Fibroblast of skin of left quadriceps (primary cell): Measurements from ENCODE around the gene CDX1.

ENCODE experiments used
- DNase-seq, 2 experiments: peaks; one replicate each; pipeline ENCODE4 v3.0.0-alpha.2; 2013; ENCODE audit warnings: low read depth in 2 of 2

CDX1 gene

DNA sequence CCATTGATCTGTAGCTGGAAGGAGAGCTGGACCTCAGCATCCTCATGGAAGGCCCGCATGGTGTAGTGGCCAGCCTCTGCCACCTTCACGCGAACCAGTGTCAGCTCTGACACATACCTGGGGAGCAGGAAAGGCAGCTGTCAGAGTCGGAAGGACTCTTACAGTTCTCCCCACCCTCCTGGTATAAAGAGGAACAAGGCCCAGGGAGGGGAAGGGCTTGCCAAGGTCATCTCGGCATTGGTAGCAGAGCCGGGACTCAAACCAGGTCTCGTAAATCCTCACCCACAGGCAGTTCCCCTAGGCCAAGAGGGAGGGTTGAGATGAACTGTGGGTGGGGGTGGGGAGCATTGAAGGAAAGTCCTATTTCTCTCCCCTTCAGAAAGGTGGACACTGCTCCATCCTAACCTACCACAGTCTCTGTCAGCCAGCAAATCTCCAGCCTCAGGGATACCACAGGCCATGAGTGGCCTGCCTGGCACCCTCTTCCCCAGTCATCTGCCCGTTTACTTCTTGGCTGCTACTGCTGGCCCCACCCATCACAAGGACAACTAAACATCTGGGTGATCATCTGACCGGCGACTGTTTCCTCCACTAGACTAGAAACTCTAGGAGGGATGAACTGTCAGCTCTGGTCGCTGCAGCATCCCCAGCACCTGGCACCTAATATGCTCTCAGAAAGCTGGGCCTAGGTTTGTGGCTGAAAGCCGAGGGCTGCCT, 34.4 kb upstream of the CDX1 start:
- no peak for DNase-seq

- no peak for DNase-seq
Observed at GRCh38 chr5:150132740-150133139, 33.8 kb upstream of the CDX1 start.

DNA sequence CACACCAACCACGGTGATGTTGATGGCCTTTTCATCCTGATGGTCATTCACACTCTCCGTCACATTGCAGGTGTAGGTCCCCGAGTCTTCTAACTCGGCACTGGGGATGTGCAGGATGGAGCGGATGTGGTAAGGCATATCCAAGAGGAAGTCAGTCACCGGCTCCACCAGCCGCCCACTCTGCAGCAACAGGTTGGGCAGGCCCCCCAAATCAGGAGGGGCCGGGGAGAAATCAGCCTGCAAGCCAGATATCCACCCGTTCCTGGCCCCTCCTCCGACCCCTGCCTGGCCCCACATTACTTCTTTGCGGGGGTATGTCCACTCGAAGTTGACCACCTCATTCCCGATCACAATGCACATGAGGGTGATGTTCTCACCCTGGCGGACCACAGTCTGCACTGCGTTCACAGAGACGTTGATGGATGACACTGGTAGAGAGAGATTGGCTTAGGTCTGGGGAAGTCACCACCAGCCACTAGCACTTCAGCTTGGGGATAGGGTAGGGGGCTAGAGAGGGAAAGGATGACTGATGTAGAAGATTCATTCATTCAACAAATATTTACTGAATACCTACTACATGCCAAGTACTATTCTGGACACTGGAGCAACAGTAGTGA, 32.9 kb upstream of the CDX1 start:
- DNase-seq = no peak

DNA sequence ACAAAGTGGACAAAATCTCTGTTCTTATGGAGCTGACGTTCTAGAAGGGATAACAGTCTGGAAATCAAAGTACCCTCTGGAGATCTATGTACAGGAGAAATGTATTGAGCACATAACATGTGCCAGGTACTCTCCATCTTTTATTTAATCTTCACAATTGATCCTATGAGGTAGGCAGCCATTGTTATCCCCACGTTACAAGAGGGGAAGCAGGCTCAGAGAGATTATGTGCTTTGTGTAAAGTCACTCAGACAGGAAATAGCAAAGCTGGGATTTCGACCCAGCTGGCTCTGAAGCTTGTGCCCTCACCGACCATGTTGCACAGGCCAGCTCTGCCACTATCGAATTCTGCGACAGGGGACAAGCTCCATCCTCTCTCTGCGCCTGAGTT, 32.4 kb upstream of the CDX1 start:
- DNase-seq = no peak

DNA sequence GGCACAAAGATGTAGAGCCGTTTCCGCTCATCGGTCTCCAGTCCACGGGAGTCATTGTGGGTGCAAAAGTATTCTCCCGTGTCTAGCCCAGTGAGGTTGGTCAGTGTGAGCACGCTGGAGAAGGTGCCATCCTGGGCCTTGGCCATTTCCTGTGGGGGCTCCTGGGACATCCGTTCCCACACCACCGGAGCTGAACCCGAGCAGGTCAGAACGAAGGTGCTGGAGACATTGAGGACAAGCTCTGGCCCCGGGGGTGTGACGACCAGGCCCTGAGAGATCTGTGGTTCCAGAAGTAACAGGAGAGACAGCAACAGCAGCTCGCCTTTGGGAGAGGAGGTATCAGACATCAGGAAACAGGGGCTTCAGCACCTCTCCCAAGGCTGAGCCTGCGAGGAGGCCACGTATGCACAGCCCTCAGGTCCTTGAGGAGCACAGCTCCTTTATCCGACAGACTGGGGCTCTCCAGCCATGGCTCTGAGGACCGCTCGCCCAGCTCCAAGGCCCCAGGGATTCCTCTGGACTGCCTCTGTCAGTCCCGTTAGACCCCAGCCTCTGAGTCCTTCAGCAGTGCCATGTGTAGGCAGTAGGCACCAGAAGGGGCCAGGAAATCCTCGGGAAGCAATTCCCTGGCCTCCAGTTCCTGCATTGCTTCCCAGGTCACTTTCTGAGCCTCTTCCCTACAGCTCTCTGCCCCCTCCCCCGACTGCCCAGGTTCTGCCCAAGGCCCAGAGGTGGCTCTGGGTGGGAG, 30.8 kb upstream of the CDX1 start:
- no peak for DNase-seq

DNA sequence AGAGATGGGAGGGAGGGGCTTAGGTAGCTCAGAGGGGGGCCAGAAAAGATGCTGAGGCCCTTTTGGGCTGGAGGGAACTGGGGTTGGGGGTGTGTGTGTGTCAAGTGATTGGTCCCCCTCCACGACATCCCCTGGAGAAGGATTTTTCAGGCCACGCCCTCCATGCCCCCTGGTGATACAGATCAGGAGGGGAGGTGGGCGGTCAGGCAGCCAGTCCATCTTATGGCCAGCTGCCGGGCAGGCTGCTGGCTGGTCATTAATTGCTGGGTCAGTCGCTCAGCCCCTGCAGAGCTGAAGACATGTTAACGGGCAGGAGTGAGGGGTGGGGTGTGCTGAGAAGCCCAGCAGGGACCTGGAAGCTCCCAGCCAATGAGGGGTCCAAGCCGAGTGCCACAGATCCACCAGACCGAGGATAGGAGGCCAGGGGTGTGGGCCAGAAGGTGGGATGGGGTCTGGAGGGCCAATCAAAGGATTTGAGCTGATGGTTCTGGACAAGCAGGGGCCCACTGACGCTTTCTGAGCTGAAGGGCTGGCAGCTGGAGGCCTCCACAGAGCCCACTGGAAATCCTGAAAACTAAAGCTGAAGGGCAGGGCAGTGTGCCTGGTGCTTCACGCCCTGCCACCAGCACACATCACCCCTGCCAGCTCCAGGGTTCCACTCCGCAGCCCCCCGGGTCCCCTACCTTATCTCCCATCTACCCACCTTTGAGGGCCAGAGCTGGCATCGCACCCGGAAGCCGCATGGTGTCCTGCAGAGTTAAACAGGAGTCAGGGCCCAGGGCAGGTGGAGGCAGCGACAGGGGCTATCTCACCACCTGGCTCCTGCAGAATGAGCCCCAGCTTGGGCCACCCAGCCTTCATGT, 30.0 kb upstream of the CDX1 start:
- DNase-seq = no peak

DNA sequence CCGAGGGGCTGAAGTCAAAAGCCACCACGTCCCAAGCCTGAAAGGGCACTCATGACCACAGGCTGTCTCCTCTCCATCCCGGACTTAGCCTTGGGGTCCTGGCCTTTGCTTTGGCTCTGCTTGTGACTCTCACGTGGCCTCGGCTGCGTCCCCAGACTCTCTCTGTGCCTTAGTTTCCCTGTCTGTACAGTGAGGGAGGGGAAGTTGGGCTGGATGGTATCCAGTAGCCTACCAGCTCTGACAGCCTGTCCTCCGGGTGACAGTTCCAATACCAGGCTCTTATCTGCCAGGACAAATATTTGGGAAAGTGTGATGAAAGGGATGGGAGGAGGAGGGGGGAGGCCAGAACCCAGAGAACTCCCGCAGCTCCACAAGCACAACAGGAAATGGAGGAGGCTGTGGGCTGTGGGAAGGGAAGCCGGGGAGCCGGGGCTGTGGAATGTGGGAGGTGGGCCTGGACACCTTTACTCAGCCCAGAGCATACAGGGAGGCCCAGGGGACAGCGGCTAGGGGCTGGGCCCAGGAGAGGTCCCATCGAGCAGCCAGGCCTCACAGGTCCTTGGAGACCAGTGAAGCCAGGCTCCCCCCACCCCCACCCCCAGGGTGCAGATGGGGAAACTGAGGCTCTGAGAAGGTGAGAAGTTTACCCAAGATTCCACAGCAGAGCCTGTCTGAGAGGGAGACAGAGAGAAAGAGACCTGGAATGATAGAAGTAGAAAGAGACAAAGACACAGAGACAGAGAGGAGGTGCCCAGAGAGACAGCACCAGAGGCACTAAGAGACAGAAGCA, 29.2 kb upstream of the CDX1 start:
- no peak for DNase-seq

GRCh38 chr5:150137997-150138396, 28.6 kb upstream of the CDX1 start:
- DNase-seq = no peak

DNA sequence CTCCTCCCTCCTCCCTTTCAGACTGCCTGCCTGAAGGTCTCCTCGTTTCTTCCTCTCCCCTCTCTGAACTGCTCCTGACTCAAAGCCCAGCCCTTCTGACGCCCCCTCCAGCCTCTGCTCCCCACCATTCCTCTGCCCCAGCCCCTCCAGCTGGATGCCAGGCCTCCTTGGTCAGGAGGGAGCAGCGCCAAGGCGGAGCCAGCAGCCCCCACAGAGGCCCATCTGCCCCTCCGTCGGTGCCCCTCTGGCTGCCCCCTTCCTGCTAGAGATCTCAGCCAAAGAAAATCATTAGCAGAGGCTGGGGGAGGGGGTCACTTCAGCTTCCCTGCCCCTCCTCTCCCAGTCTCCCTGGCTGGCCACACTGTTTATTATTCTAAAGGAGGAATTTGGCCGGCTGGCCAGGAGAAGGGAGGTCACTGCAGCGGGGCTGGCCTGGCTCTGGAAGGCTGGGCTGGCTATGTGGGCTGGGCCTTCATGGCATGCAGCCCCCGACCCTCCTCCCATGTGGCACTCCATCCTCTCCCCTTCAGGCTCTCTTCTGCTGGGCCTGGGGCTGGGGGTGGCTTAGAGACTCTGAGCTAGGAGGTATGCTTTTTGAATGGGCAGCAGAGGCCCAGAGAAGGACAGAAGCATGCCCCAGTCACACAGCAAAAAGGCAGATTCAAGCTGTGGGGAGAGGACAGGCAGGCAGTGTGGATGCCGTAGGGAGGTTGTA, 27.9 kb upstream of the CDX1 start:
- DNase-seq = no peak

GRCh38 chr5:150139334-150139733, 27.2 kb upstream of the CDX1 start:
- DNase-seq = peak in 1 of 2 experiments; percentile 59

- DNase-seq = no peak
Observed at GRCh38 chr5:150140830-150141229, 25.7 kb upstream of the CDX1 start.

DNA sequence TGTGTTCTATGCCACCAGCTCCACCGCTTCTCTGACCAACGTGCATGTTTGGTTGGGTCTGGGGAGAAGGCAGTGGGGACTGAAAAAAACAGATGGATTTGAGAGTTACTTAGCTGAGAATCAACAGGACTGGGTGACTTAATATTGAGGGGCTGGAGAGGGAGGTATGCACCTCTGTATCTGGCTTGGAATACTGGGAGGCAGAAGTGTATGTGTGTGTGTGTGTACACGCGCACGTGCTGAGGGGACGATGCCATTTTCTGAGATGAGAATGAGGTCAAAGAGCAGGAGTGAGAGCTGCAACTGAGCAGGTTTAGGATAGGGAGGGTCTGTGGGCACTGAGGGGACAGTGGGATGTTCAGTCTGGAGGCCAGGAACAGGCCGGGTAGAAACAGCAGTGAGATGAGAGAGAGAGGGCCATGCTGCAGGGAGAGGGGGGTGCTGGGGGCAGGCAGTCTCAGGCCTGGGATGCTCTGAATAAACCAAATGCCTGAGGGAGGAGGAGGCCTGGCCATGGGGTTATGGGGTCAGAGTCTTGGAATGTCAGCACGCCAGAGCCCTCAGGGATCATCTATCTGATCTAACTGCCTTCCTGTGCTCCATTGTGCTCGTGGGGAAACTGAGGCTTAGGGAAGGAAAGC, 24.9 kb upstream of the CDX1 start:
- DNase-seq = no peak

DNA sequence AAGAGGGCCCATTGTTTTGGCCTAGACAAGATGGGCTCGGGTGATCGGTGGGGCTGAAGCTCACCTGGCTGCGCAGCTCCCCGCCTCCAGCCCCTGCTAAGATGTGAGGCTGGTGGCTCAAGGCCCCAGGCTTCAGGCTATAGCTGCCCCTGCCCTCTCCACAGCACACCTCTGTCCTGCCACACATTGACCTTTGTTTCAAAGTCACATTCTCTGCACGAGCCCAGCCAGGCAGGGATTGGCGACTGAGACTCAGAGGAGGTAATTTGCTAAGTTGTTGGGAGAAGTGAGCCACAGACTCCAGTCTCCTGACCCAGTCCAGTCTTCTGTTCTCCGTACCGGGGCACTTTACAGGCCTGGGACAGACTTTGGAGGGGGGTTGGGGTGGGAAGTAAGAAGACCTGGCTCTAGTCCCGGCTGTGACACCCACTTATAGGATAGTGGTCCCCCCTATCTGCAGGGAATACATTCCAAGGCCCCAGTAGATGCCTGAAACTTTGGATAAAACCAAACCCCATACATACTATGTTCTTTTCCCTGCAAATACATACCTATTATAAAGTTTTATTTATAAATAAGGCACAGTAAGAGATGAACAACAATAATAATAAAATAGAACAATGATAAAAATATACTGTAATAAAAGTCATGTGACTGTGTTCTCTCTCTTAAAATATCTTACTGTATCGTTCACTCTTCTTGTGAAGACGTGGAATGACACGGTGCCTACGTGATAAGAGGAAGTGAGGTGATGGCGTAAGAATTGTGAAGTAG, 24.2 kb upstream of the CDX1 start:
- DNase-seq = no peak

- DNase-seq = peak; percentile 72 to 74
Observed at GRCh38 chr5:150142959-150143349, 23.6 kb upstream of the CDX1 start.

DNA sequence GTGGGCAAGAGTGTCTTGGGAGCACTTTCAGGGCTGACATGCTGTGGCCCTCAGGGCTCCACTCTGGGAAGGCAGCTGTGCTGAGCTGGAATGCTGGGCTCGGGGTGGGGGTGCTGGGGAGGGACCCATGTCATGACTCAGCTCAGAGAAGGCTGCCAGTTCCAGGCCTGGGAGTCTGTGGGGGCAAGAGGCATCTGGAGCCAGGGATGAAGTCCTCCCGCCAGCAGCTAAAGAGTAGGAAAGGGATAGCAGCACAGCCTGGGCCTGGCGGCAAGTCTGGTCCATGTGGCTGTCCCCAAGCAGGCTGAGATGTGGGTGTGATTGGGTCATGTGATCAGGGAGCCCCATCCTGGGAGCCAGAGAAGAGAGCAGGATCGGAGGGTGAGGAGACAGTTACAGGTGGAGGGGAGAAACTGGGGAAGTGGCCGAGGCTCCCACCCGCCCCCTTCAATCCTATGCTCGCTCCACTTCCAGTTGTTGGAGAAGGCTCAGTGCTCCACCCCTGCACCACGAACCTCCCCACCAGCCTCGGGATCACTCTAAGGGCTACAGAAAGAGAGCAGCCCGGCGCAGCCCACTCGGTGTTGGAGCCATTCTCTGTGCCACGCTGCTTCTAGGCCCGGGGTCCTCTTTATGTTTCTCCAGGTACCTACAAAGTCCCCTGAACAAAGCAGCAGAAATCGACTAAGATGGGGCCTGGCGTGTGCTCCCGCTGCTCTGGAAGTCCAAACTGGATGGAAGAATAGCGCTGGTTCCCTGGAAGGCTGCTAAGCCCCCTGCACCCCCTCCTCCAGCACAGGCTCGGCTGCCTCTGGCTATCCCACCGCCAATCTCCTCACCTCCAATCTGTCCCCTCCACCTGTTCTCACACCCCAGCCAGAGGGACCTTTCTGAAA, 23.0 kb upstream of the CDX1 start:
- peak; percentile 81 to 83 for DNase-seq

DNA sequence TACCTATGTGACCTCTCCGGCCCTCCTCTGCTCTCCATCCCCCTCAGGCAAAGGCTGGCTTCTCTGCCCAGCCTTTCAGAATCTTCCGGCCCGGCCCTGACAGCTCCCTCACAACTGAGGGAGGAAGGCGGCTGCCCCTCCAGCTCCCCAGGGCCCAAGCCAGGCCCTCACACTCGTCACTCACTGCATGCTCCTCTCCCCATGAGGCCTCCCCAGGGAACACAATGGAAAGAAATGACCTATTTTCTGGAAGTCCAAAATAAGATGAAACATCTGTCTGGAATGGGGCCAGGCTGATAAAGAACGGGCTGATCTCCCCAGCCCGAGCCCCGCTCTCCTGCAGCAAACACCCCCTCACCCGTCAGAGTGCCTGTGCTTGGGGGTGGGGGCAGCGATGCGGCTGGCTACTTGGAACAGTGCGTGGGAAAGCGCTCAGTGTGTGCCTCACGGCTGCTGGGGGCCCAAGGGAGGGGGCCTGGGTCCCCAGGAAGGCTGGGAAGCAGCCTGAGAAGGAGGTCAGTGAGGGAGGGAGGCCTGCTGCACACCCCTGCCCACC, 22.3 kb upstream of the CDX1 start:
- DNase-seq = peak; percentile 60 to 65

DNA sequence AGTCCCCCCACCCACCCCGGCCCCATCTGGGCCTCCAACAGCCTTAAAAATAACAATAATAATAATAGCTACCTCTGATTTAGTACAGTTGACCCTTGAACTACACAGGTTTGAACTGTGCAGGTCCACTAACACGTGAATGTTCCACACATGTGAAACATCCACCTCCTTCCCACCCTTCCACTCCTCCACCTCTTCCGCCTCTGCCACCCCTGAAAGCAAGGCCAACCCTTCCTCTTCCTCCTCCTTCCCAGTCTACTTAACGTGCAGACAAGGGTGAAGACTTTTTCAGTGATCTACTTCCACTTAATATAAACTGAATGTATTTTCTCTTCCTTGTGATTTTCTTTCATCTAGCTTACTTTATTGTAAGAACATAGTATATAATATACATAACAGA, 21.7 kb upstream of the CDX1 start:
- no peak for DNase-seq

DNA sequence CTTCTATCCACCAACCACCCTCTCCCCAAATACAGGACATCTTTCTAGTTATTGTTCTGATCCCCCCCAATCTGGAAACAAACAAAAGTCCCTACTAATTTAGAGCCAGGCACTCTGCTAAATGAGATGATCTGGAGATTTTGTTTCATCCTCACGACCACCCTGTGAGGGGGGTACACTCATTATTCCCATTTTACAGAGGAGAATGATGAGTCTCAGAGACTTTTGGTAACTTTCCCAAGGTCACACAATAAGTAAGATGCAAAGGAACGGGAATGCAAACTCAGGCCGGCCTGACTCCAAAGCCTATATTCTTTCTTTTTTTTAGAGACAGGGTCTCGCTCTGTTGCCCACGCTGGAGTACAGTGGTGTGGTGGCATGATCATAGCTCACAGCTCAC, 20.3 kb upstream of the CDX1 start:
- DNase-seq = no peak
